ENCODE data around the gene NKX1-2.

Gene NKX1-2

DNA sequence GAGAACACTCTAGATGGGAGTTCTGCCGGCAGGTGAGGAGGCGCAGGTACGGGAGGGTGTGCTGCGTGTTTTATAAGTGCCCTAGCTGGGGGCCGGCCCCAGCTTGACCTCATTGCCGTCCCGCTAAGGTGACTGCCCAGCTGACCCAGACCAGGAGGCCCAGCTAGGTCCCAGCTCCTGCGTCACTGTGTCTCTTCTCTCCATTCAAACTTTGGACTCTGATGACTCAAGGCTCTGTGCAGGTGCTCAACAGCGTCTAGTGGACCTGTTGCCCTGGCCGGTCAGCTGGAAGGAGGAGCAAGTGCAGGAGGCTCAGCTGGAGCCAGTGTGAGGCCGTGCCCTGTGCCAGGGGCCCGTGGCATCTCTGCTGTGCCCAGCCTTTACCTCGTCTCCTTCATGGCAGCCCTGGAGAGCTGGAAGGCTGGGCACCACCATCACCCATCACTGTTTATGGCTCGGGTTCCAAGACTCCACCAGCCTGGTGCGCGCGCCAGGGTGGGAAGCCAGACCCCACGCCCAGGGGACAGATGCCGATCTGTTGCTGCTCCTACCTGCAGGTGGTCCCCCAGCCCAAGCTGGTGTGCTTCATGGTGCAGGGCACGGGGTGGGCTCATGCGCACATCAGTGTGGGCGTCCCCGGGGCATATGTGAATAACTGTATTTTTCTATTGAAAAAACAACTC is 26.3 kb upstream of the NKX1-2 start:
- CTCF ChIA-PET = no interaction called here
- POLR2A ChIA-PET = interaction anchor here (1.1 kb wide), 1 partner anchor 58 kb away, joined by 4 read pairs; no protein-coding TSS in a partner anchor
- peak; percentile 84 for TF ChIP-seq SCRT2 (tag by site-specific recombination; IDR thresholded peaks at IDR 0.05)
- no peak for TF ChIP-seq ZNF658 (tag by site-specific recombination; IDR thresholded peaks at IDR 0.05)
- TF ChIP-seq SCRT1 (tag by site-specific recombination; IDR thresholded peaks at IDR 0.05; ENCODE audit: borderline replicate concordance) = peak; percentile 65; the same call in 1 of the 2 replicates
- Histone ChIP-seq H3K4me1 (ENCODE audit: control insufficient read depth, insufficient read depth, low read length) (no peaks in the 10 kb centered on the region), H3K9me3 (ENCODE audit: control insufficient read depth, insufficient read depth, low read depth, low read length) (no peaks in the 10 kb centered on the region), H3K27ac (ENCODE audit: extremely low read depth, low read depth, low read length) (no peak overlapping the region), H3K36me3 (ENCODE audit: control insufficient read depth in 2 of 2, insufficient read depth in 1 of 2, low read length in 2 of 2) (no peaks in the 10 kb centered on the region; a peak in 1 of 3 replicates), H3K4me3 (ENCODE audit: low read depth, low read length) (no peak overlapping the region)

DNA sequence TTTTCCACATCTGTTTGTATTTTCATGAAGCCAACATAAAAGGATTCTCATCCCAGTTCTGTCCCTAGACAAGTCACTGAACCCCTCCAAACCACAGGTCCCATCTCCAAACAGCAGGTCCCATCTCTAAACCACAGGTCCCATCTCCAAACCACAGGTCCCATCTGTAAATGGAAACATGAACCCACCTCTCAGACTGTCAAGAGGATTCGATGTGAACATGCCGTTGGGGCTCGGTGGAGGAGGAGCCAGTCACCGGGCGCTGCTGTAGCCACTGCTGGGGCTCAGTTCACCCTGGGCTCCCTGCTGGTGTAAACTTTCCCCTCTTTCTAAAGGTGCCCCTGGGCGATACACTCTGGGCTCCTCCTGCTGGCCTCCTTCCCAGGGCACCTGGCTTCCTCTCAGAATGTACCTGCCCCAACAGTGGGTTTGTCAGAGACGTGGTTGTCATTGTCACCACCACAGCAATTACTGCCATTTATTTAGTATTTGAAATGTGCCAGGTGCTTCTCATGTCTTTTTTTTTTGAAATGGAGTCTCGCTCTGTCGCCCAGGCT is 24.8 kb upstream of the NKX1-2 start:
- no peak overlapping the region for H3K27ac ChIP-seq (ENCODE audit: extremely low read depth, low read depth, low read length)
- CTCF ChIA-PET = no interaction called here
- no peak overlapping the region for H3K4me3 ChIP-seq (ENCODE audit: low read depth, low read length)
- no peaks in the 10 kb centered on the region for H3K9me3 ChIP-seq (ENCODE audit: control insufficient read depth, insufficient read depth, low read depth, low read length)
- POLR2A ChIA-PET = interaction anchor here (1.3 to 1.5 kb wide), 2 partner anchors 13 to 55 kb away, joined by 3 to 4 read pairs; partner anchors contain the start of gene LHPP
- no peak for TF ChIP-seq ZNF623 (tag by site-specific recombination; IDR thresholded peaks at IDR 0.05)
- TF ChIP-seq EGR2 (tag by site-specific recombination; IDR thresholded peaks at IDR 0.05; ENCODE audit: low read depth) = no peak
- no peak for TF ChIP-seq SETDB1 (IDR thresholded peaks at IDR 0.05; ENCODE audit: insufficient read length, low read length)
- no peak for TF ChIP-seq KLF10 (tag by site-specific recombination; IDR thresholded peaks at IDR 0.05)
- TF ChIP-seq, protein P1, sequence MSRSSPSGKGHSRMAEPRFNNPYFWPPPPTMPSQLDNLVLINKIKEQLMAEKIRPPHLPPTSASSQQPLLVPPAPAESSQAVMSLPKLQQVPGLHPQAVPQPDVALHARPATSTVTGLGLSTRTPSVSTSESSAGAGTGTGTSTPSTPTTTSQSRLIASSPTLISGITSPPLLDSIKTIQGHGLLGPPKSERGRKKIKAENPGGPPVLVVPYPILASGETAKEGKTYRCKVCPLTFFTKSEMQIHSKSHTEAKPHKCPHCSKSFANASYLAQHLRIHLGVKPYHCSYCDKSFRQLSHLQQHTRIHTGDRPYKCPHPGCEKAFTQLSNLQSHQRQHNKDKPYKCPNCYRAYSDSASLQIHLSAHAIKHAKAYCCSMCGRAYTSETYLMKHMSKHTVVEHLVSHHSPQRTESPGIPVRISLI (tag by site-specific recombination; IDR thresholded peaks at IDR 0.05) = no peak
- no peak for TF ChIP-seq ZNF555 (tag by site-specific recombination; conservative IDR thresholded peaks at IDR 0.05)
- no peak for TF ChIP-seq SP2 (tag by site-specific recombination; IDR thresholded peaks at IDR 0.05)
- no peak for TF ChIP-seq KLF9 (tag by site-specific recombination; IDR thresholded peaks at IDR 0.05; ENCODE audit: low read depth)
- peaks cover 2% of the 10 kb centered on the region; the same call in 1 of the 2 replicates for H3K4me1 ChIP-seq (ENCODE audit: control insufficient read depth, insufficient read depth, low read length)
- no peaks in the 10 kb centered on the region; a peak in 1 of 3 replicates for H3K36me3 ChIP-seq (ENCODE audit: control insufficient read depth in 2 of 2, insufficient read depth in 1 of 2, low read length in 2 of 2)

DNA sequence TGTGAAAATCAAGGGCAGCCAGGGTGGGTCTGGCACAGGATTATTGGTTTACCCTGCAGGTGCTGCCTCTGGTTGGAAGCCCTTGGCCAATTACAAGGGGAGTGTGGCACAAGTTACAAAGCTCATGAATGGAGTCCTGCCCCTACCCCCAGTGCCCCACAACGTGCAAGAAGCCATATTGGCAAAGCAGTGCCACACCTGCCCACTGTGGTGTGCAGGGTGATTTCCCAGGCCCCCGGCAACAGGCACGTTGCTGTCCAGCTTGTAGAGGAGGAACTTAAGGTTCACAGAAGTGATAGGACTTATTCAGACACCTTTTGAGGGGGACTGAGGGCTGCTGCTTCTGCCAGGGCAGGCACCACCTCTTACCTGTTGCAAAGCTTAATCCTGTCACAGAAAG is 23.2 kb upstream of the NKX1-2 start:
- no peak for TF ChIP-seq ZNF394 (tag by site-specific recombination; IDR thresholded peaks at IDR 0.05; ENCODE audit: borderline replicate concordance)
- TF ChIP-seq, protein P2, sequence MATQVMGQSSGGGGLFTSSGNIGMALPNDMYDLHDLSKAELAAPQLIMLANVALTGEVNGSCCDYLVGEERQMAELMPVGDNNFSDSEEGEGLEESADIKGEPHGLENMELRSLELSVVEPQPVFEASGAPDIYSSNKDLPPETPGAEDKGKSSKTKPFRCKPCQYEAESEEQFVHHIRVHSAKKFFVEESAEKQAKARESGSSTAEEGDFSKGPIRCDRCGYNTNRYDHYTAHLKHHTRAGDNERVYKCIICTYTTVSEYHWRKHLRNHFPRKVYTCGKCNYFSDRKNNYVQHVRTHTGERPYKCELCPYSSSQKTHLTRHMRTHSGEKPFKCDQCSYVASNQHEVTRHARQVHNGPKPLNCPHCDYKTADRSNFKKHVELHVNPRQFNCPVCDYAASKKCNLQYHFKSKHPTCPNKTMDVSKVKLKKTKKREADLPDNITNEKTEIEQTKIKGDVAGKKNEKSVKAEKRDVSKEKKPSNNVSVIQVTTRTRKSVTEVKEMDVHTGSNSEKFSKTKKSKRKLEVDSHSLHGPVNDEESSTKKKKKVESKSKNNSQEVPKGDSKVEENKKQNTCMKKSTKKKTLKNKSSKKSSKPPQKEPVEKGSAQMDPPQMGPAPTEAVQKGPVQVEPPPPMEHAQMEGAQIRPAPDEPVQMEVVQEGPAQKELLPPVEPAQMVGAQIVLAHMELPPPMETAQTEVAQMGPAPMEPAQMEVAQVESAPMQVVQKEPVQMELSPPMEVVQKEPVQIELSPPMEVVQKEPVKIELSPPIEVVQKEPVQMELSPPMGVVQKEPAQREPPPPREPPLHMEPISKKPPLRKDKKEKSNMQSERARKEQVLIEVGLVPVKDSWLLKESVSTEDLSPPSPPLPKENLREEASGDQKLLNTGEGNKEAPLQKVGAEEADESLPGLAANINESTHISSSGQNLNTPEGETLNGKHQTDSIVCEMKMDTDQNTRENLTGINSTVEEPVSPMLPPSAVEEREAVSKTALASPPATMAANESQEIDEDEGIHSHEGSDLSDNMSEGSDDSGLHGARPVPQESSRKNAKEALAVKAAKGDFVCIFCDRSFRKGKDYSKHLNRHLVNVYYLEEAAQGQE (tag by site-specific recombination; IDR thresholded peaks at IDR 0.05) = peak; percentile 69
- Histone ChIP-seq H3K27ac (ENCODE audit: extremely low read depth, low read depth, low read length) (no peak overlapping the region), H3K4me3 (ENCODE audit: low read depth, low read length) (no peak overlapping the region), H3K9me3 (ENCODE audit: control insufficient read depth, insufficient read depth, low read depth, low read length) (no peaks in the 10 kb centered on the region), H3K36me3 (ENCODE audit: control insufficient read depth in 2 of 2, insufficient read depth in 1 of 2, low read length in 2 of 2) (no peaks in the 10 kb centered on the region; a peak in 1 of 3 replicates), H3K4me1 (ENCODE audit: control insufficient read depth, insufficient read depth, low read length) (peaks cover 2% of the 10 kb centered on the region; the same call in 1 of the 2 replicates)
- CTCF ChIA-PET = interaction anchor here (0.8 to 1.2 kb wide), 2 partner anchors 57 to 478 kb away, joined by 3 to 5 read pairs; no protein-coding TSS in a partner anchor
- POLR2A ChIA-PET = no interaction called here
